Right lobe of liver (tissue), 6 donors: Measurements from ENCODE around the gene PHYKPL. TPM values are rescaled to one million over a fixed set of nuclear protein-coding genes. Genes with fewer than 3 reads are reported as not detected.

Experiments used
- ATAC-seq, 4 donors: fragments of 200-7000 bp; cut with Tn5 transposase; one replicate each; pipeline ENCODE4 v1.9.1; 2020; ENCODE audit warnings: mild to moderate bottlenecking in 4 of 4, moderate library complexity in 4 of 4
- DNase-seq, 3 donors: peaks; one replicate each; pipeline ENCODE4 v3.0.0-alpha.2; 2020
- H3K27ac ChIP-seq, 3 donors: fragments of 200-600 bp; one replicate each; pipeline ENCODE4 v1.8.0; 2022
- H3K27me3 ChIP-seq, 2 donors: fragments of 200-600 bp; one replicate each; pipeline ENCODE4 v1.8.0; 2022
- H3K36me3 ChIP-seq, 4 donors: fragments of 200-600 bp; sonication (generic) in 1 of 4; one replicate each; pipeline versions ENCODE4 v1.5.1 to v1.8.0; 2017 to 2022; ENCODE audit warnings: control low read depth in 1 of 4
- H3K4me1 ChIP-seq, 4 donors: fragments of 200-600 bp; sonication (generic) in 1 of 4; one replicate each; pipeline versions ENCODE4 v1.5.1 to v1.8.0; 2017 to 2022; ENCODE audit warnings: control low read depth in 1 of 4
- H3K4me3 ChIP-seq, 3 donors: fragments of 200-600 bp; one replicate each; pipeline ENCODE4 v1.8.0; 2022
- H3K9me3 ChIP-seq, 4 donors: fragments of 200-600 bp; sonication (generic) in 1 of 4; one replicate each; pipeline versions ENCODE4 v1.5.1 to v1.8.0; 2017 to 2022; ENCODE audit warnings: control low read depth in 1 of 4
- CTCF ChIP-seq, 4 donors: fragments of 200-600 bp in 3 of 4; fragments of 450-650 bp in 1 of 4; IDR thresholded peaks; one replicate each; pipeline versions ENCODE4 v1.5.1 to v1.8.0; 2016 to 2022; ENCODE audit warnings: antibody characterized with exemption in 4 of 4, mild to moderate bottlenecking in 2 of 4
- POLR2A ChIP-seq: fragments of 450-650 bp; IDR thresholded peaks from one replicate; pipeline ENCODE4 v1.6.1; 2017; ENCODE audit warnings: antibody characterized with exemption, mild to moderate bottlenecking
- WGBS: methylation state at CpG from one replicate; pipeline ENCODE4 v1.1.6; 2018; ENCODE audit warnings: low coverage, low lambda C conversion rate; ENCODE audit not compliant: insufficient coverage; ENCODE audit errors: missing lambda C conversion rate; 5-methylcytosine and 5-hydroxymethylcytosine counted together
- intact Hi-C, 2 donors: fragments of 100-400 bp; cut with DNase I; formaldehyde crosslinking; loops; one replicate each; pipeline versions ENCODE4 v1.11.2 to v1.14.1; 2022
- total RNA-seq, 6 experiments: library from RNA; depleted of rRNA in 2 of 6; stranded (reverse); fragments of >200 nt in 2 of 6; fragmentation: NEBNext Ultra II Directional in 3 of 6; extraction: Animal tissue kit (Norgen Biotek cat#: 25700) in 3 of 6; gene quantifications; one replicate each; pipeline versions ENCODE4 v1.1.0 to v1.2.4, GENCODE V29; 2016 to 2023
- donor health status: DM: no; HTN: yes; CAD: no.
- donor health status: DM: no; HTN: no; CAD: no.
- donor health status: DM: no; HTN: no; CAD: no.
- donor health status: DM: no; HTN: yes; CAD: no.
- donor health status: DM: no; HTN: yes; CAD: no.

Gene PHYKPL
- total RNA-seq, 6 experiments from 2014 or later = 64.3 to 133 (median 85.8) TPM

- Histone ChIP-seq H3K36me3 (peaks cover 0 to 47% (median 8%) of the 10 kb centered on the region in 4 donors), H3K4me1 (peaks cover 0 to 14% (median 0%) of the 10 kb centered on the region in 4 donors), H3K4me3 (no peak overlapping the region), H3K9me3 (no peaks in the 10 kb centered on the region), H3K27me3 (no peaks in the 10 kb centered on the region), H3K27ac (no peak overlapping the region)
- peak in 3 of 4 donors; percentile 6 to 35 (median 8) for ATAC-seq
- peak in 1 of 3 donors; percentile 4 for DNase-seq
- intact Hi-C loops = no loop called here
- TF ChIP-seq CTCF (IDR thresholded peaks at IDR 0.05) = no peak
- no peak for TF ChIP-seq POLR2A
- 55% methylated on average over 3 of the region's 3 CpGs for WGBS
These were observed 11.3 kb downstream of the PHYKPL start for GRCh38 chr5:178221282-178221681.

- Histone ChIP-seq H3K27me3 (no peaks in the 10 kb centered on the region), H3K36me3 (peaks cover 0 to 61% (median 15%) of the 10 kb centered on the region in 4 donors), H3K4me3 (no peak overlapping the region), H3K27ac (no peak overlapping the region), H3K4me1 (peaks cover 0 to 23% (median 7%) of the 10 kb centered on the region in 4 donors), H3K9me3 (no peaks in the 10 kb centered on the region)
- WGBS = 86% methylated on average over 3 of the region's 3 CpGs
- ATAC-seq = no peak
- intact Hi-C loops = no loop called here
- no peak for DNase-seq
- TF ChIP-seq POLR2A (no peak), CTCF (IDR thresholded peaks at IDR 0.05) (no peak)
These were observed 13.8 kb downstream of the PHYKPL start for GRCh38 chr5:178218827-178219226.

GRCh38 chr5:178218237-178218776 lies 14.3 kb downstream of the PHYKPL start:
- WGBS = 27% methylated on average over 1 of the region's 5 CpGs
- Histone ChIP-seq H3K4me1 (peaks cover 0 to 29% (median 9%) of the 10 kb centered on the region in 4 donors), H3K36me3 (peaks cover 0 to 61% (median 15%) of the 10 kb centered on the region in 4 donors)

GRCh38 chr5:178216779-178217178 lies 15.8 kb downstream of the PHYKPL start:
- no peaks in the 10 kb centered on the region for H3K9me3 ChIP-seq
- no peak overlapping the region for H3K27ac ChIP-seq
- no peak for DNase-seq
- peaks cover 5 to 61% (median 13%) of the 10 kb centered on the region in 4 donors for H3K36me3 ChIP-seq
- peaks cover 0 to 39% (median 16%) of the 10 kb centered on the region in 4 donors for H3K4me1 ChIP-seq
- 85% methylated on average over 3 of the region's 3 CpGs for WGBS
- intact Hi-C loops = no loop called here
- H3K4me3 ChIP-seq = no peak overlapping the region
- H3K27me3 ChIP-seq = no peaks in the 10 kb centered on the region
- no peak for ATAC-seq
- TF ChIP-seq CTCF (IDR thresholded peaks at IDR 0.05) (no peak), POLR2A (no peak)

More at GRCh38 chr5:178218237-178218776, 14.3 kb downstream of the PHYKPL start:
- Histone ChIP-seq H3K27me3 (no peaks in the 10 kb centered on the region), H3K4me3 (no peak overlapping the region), H3K27ac (no peak overlapping the region), H3K9me3 (no peaks in the 10 kb centered on the region)
- TF ChIP-seq POLR2A (no peak), CTCF (IDR thresholded peaks at IDR 0.05) (no peak)
- intact Hi-C loops = no loop called here
- DNase-seq (no peak), ATAC-seq (no peak)
